ENCODE measurements around the gene ANXA7.
"Not testable (repeated sequence)": the region's sequence is repeated elsewhere in the genome, so short reads cannot be mapped to it uniquely, and the experiment has no call there.

Gene ANXA7

GRCh38 chr10:73406846-73407245 lies 7.0 kb downstream of the ANXA7 start:
- DNase-seq = no peak

- no peak for DNase-seq
These were observed 8.3 kb downstream of the ANXA7 start for GRCh38 chr10:73405556-73405955.

GRCh38 chr10:73404690-73405089 lies 9.2 kb downstream of the ANXA7 start:
- DNase-seq = no peak

- no peak for DNase-seq
These were observed 12.2 kb downstream of the ANXA7 start for GRCh38 chr10:73401636-73402035.

GRCh38 chr10:73399063-73399462 lies 14.8 kb downstream of the ANXA7 start:
- DNase-seq = no peak

GRCh38 chr10:73398024-73398423 lies 15.8 kb downstream of the ANXA7 start:
- DNase-seq = no peak

GRCh38 chr10:73394325-73394724 lies 19.5 kb downstream of the ANXA7 start:
- not testable (repeated sequence) for DNase-seq

GRCh38 chr10:73388228-73388627 lies 25.6 kb downstream of the ANXA7 start:
- DNase-seq = no peak

GRCh38 chr10:73386583-73386982 lies 27.3 kb downstream of the ANXA7 start:
- DNase-seq = no peak

GRCh38 chr10:73379064-73379748 lies 34.7 kb downstream of the ANXA7 start:
- DNase-seq = no peak

GRCh38 chr10:73376679-73377078 lies 37.2 kb downstream of the ANXA7 start:
- DNase-seq = no peak

GRCh38 chr10:73368238-73368637 lies 45.6 kb downstream of the ANXA7 start:
- DNase-seq = no peak

GRCh38 chr10:73366381-73367298 lies 47.2 kb downstream of the ANXA7 start:
- DNase-seq = no peak

- DNase-seq = no peak
These were observed 48.9 kb downstream of the ANXA7 start for GRCh38 chr10:73364964-73365363.

- no peak for DNase-seq
These were observed 54.4 kb downstream of the ANXA7 start for GRCh38 chr10:73359492-73359891.

- peak; percentile 64 to 85 (median 81) for DNase-seq
These were observed 55.3 kb downstream of the ANXA7 start, which contains the start of gene CFAP70 for GRCh38 chr10:73358331-73359279. CFAP70 (minus strand) TSS chr10:73358864; CDS start chr10:73354796, 4,068 bp downstream.

GRCh38 chr10:73357821-73358220 lies 56.0 kb downstream of the ANXA7 start:
- DNase-seq = no peak

GRCh38 chr10:73357166-73357565 lies 56.7 kb downstream of the ANXA7 start:
- no peak for DNase-seq

GRCh38 chr10:73344269-73344668 lies 69.6 kb downstream of the ANXA7 start:
- no peak for DNase-seq

GRCh38 chr10:73340121-73340520 lies 73.7 kb downstream of the ANXA7 start:
- DNase-seq = no peak

GRCh38 chr10:73339436-73339835 lies 74.4 kb downstream of the ANXA7 start:
- no peak for DNase-seq

- no peak for DNase-seq
These were observed 75.0 kb downstream of the ANXA7 start for GRCh38 chr10:73338801-73339368.
